ENCODE data around the gene THOP1.

The THOP1 gene

DNA sequence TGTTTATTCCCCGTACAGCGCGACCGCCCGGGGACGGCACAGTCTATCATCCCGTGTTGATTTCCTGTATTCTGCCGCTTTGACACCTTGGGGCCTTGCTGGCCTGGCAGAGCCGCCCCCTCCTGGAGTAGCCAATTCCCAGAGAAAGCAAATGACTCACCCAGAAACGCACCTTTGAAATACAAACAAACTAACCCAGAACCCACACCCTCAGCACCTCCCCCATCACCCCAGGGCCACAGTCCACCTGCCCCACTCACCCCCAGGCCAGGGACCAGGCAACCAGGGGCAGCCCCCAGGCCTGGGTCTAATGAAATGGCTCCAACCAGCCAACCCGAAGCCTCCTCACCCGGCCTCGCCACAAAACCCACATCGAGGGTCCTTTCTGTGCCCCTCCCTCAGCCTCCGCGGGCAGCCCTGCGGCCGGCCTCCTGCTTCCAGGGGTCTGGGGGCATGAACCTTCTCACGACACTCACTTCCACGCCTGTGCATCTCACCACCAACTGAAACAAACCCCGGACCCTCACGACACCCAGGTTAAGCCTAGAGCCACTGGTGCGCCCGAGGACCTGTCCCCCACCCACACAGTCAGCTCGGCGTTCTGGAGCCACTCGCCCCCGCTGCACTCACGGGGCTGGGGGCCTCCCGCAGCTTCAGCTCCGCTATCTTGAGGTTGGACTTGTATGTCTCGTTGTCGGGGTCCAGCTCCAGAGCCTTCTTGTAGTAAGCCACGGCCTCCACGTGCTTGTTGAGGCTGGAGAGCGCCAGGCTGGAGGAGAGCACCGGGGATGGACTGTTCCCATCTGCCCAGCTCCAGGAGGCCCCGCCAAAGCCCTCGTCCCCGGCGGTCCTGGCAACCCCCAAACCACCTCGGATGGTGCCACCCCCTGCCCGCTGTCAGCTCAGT, 23.2 kb upstream of the THOP1 start:
- in situ Hi-C loops (cut with MboI; ENCODE audit: low sequenced_read_pairs) = no loop called here

DNA sequence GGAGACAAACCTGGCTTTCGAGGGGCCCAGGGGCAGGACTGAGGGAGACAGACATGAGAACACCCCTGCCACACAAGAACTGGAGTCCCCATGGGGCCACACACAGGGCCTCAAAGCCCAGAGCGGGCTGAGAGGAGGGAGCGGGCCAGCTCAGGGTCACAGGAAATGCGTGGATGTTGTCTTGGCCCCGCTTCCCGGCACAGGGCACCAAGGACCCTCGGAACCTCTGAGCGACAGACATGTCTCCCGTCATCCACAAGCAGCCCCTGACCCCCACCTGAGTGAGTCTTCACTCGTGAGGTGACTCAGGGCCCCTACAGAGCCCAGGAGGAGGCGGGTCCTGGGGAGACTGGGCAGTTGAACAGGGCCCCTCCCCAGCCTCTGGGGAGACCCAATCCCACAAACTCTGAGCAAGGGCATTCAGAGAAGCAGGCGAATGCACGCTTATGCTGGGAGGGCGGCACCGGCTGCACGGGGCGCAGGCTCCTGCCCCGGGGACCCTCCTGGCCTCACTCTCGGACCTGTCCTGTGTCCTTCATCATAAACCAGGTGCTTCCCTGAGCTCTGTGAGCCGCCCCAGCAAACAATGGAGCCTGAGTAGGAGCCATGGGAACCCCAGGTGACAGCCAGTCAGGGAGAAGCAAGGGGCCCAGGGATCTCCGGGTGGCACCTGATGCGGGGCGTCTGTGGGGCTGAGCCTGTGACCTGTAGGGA, 22.4 kb upstream of the THOP1 start:
- in situ Hi-C loops (cut with MboI; ENCODE audit: low sequenced_read_pairs) = no loop called here

DNA sequence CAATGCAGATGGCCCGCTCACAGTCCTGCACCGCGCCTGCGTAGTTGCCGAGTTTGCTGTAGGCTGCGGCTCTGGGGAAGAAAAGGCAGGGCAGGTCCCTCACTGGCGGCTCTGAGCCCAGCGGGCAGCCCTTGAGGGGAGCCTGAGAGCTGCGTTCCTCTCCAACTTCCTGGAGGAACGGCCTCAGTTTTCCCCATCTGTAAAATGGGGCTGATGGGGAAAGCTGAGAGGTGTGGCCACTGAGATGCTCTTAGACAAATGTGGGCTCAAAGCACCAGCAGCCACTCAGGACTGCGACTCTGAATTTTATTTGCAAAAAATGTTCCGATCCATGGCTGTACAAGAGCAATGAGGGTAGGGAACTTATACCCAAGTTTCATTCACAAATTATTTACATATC, 21.6 kb upstream of the THOP1 start:
- in situ Hi-C loops (cut with MboI; ENCODE audit: low sequenced_read_pairs) = no loop called here

DNA sequence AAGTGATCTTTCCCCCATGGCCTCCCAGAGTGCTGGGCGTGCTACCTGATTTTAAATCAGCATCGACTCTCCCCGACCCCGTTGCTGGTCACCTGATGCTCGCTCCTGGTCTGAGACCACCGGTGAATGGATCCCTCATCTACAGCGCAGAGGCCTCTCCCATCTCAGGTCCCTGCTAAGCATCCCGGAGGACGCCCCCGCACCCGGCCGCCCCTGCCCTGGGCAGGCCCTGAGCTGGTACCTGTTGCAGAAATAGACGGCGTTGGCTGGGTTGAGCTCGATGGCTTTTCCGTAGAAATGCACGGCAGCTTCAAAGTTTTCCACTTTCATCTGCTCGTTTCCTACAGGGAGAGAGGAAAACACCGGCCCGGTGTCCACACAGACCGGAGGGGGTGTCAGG, 20.4 kb upstream of the THOP1 start:
- in situ Hi-C loops (cut with MboI; ENCODE audit: low sequenced_read_pairs) = no loop called here

DNA sequence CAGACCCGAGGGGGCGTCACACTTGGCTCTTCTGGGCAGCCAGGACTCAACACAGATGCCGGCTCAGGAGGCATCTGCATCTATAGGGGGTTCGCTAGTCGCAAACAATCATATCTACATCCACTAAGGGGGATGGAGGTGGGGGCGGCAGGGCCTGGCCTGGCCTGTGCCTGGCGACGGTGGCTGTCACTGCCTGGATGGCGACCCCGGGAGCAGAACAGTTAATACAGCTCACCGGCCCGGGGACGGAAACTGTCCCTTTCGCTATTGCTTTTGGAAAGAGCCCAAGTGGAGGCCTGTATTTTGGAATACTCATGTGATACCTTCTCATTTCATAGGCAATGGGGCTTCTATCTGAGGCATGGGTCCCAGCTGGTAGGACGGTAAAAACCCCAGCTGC, 19.9 kb upstream of the THOP1 start:
- in situ Hi-C loops (cut with MboI; ENCODE audit: low sequenced_read_pairs) = no loop called here

DNA sequence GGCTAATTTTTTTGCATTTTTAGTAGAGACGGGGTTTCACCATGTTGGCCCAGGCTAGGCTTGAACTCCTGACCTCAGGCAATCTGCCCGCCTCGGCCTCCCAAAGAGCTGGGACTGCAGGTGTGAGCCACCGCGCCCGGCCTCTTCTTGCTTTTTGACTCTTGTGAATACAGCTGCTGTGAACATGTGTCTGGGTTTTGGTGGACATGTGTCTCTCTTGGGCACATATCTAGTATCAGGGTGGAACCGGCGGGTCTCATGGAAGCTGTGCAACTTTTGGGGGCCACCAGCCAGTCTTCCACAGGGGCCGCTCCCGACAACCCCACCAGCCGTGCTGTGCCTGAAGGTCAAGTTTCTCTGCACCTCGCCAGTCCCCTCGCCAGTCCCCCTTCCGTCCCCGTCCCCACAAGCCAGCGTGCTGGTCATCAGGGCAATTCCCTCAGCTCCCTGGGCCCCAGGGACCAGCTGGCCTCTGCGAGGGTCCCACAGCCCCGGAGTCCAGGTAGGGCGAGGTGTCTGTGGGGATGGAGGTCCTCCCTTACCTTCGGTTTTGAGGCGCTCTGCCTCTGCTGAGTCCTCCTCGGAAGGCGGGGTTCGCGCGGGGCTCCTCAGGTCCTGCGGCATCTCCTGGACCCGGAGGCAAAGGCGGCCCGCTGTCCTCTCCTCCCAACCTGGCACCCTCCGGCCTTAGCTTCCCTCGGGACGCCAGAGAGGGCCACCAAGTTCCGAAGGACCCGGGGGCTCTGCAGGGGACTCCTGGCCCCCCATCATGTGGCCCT, 18.5 kb upstream of the THOP1 start:
- in situ Hi-C loops (cut with MboI; ENCODE audit: low sequenced_read_pairs) = no loop called here

DNA sequence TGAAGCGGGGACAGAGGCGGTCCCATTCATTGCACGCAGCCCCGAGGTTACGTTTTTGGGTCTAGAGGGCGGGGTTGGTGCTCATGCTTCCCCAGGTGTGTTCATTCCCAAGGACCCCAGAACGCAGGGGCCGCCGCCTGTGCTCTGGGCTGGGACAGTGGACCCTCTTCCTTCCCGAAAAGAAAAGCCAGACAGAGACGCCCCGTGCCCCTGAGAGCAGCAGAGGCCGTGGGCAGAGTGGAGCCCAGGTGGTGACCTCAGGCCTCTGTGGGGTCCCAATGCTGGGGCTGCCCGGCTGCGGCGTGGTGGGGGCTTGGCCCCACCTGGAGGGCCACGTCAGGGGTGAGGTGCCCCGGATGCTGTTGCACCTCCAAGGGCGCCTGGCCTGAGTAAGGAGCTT, 17.6 kb upstream of the THOP1 start:
- in situ Hi-C loops (cut with MboI; ENCODE audit: low sequenced_read_pairs) = no loop called here

DNA sequence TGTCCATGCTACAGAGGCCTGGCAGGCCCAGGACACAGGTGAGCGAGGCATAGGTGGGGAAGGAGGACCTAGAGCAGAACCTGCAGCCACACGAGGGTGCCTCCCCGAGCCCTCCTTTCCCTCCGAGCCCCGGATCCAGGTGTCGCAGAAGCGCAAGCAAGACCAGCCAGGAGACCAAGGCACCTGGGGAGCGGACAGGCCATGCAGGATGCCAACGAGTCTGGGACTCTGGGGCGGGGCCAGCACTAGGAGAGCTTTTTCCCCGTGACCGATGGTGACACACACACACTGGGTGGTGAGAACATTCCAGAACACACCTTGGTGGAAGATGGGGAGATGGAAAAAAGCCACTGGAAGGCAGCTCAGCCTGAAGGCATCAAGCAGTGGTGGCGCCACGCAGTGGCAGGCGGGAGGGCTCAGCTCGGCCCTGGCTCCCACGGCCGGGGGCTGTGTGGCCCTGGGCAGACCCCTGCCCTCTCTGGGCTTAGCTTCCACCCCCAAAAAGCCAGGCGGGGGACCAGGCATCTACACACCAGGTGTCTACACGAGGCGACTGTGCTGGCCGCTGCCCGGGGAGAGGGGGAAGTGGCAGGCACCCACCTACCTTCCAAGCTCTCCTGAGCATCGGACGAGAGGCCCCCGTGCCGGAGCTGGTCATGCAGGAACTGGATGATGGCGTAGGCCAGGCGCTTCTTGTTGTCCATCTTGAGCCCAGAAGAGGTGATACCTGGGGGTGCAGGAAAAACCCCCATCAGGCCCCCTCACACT, 16.8 kb upstream of the THOP1 start:
- in situ Hi-C loops (cut with MboI; ENCODE audit: low sequenced_read_pairs) = no loop called here

DNA sequence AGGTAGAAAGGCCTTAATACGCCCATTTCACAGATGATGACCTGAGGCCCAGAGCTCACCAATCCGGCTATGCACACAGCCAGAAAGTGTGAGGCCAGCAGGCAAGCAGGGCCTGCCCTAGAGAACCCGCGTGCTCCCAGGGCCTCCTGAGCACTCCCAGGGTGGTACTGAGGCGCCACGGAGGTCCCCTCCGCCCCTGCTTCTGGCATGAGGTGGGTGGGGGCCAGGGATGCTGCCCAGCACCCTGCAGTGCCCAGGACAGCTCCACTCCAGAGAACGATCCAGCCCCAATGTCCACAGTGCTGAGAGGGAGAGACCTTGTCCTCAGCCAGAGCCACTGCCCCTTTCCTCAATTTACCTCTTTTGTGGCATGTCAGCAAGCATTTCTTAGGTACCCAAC, 16.1 kb upstream of the THOP1 start:
- in situ Hi-C loops (cut with MboI; ENCODE audit: low sequenced_read_pairs) = no loop called here

DNA sequence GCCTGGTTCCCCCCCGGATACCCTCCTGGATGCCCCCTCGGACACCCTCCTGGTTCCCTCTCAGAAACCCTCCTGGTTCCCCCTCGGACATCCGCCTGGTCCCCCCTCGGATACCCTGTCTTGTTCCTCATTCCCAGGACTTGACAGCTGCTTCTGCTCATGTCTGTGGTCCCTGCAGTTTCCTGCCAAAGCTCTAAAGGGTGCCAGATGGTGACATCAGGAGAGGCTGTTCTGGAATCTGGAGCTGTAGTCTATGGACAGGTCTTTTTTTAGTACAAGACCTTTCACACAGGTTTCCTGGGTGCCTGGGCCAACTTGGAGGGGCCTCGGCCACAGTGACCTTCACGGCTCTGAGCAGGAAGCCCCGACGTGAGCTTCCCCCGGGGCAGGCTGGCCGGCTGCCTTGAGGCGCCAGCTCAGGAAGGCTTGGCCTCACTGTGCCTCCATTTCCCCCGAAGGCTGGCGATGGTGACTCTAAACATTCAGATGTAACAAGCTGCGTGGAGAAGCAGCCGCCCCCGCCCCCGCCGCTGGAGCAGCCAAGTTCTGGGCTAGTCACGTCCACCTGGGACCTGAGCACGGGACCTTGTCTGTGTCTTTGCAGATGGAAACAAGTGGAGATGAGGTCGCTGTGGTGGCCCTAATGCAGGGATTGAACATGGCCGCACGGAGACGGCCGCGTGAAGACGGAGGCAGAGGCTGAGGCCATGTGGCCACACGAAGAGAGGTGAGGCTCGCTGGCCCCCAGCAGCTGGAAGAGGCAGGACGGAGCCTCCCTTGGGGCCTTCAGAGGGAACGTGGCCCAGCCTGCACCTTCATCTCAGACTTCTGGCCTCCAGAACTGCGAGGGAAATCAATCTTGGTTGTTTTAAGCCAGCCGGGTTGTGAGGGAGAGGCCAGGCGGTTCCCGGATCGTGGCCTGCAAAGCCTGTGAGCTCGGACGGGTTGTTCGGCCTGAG, 15.0 kb upstream of the THOP1 start:
- in situ Hi-C loops (cut with MboI; ENCODE audit: low sequenced_read_pairs) = no loop called here

DNA sequence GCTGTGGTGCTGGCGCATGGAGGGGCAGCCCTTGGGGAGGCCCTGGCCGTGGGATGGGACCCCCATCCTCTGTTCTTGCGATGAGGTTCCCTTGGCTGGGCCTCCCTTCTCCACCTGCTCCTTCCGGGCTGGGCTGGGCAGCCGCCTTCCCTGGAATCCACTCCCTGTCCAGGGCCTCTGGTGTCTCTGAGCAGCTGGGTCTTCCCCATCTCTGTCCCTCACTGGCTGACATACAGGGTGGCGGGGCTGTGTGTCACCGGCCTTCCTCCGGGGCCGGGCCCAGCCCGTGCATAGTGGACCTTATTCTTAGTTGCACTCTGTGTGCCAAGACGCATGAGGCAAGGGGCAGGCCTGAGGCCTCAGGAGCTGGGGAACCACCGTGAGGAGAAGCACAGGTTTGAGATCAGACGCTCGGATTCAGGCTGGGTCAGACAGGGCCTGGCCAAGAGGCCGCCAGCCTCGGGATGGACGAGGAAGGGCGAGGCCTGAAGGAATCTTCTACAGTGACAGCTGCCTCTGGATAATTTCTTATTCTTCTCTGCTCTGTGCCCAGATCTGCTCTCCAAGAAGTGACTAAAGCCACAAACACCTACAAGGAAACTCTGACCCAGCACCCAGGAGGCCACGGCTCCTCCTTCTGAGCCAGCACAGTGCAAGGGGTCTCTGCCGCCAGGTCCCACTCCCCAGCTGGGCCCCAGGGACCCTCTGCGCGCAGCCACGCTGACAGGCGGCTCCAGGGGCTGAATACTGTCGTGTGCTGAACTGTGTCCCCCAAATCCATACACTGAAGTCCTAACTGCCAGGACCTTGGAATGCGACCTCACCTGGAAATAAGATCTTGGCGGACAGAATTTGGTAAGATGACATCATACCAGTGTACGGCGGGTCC, 13.3 kb upstream of the THOP1 start:
- in situ Hi-C loops (cut with MboI; ENCODE audit: low sequenced_read_pairs) = no loop called here

DNA sequence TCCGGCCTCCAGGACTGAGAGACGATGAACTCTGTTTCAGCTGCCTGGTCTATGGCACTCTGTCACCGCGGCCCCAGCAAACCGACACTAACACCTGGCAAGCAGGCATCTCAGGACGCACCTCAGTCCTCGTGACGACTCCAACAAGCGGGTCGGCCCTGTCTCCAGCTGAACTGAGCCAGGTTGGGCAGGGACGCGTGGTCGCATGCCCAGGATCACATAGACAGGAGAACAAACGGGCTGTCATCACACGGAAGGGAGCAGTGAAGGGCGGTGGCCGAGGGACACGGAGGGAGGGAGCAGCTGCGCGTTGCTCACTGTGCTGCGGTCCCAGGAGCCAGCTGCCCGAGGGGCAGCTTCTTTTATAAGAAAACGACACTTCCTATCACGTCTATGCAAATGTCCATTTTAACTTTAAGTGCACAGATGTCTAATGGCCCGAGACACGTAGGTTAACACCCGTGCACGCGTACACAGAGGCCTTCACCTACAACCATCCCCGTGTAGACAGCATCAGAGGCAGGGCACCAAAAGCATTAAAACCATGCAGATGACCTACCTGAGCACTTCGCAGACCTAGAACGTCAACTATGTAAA, 11.1 kb upstream of the THOP1 start:
- in situ Hi-C loops (cut with MboI; ENCODE audit: low sequenced_read_pairs) = no loop called here

DNA sequence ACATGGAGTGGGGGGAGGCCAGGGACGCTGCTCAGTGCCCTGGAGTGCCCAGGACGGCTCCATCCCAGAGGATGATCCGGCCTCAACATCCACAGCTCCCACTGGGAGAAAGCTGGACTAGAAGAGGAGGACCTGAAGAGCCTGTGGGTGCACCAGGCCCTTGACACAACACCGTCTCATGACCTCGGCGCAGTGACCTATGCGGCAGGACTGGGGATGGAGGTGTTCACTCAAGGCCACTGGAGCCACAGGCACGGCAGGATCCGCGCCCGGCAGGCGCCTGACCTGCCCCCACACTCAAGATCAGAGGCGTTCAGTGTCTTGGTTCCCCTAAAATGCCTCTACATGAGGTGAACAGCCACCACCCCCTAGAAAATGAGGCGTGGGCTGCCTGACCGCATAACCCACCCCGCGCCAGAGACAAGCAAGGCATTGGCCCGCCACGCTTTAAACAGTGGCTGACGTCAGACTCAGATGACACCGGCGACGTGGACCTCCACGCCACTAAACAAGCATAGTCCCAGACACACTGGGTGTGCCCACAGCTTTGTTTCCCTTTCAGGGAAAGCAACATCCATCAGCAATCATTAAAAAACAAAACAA, 10.2 kb upstream of the THOP1 start:
- in situ Hi-C loops (cut with MboI; ENCODE audit: low sequenced_read_pairs) = no loop called here

DNA sequence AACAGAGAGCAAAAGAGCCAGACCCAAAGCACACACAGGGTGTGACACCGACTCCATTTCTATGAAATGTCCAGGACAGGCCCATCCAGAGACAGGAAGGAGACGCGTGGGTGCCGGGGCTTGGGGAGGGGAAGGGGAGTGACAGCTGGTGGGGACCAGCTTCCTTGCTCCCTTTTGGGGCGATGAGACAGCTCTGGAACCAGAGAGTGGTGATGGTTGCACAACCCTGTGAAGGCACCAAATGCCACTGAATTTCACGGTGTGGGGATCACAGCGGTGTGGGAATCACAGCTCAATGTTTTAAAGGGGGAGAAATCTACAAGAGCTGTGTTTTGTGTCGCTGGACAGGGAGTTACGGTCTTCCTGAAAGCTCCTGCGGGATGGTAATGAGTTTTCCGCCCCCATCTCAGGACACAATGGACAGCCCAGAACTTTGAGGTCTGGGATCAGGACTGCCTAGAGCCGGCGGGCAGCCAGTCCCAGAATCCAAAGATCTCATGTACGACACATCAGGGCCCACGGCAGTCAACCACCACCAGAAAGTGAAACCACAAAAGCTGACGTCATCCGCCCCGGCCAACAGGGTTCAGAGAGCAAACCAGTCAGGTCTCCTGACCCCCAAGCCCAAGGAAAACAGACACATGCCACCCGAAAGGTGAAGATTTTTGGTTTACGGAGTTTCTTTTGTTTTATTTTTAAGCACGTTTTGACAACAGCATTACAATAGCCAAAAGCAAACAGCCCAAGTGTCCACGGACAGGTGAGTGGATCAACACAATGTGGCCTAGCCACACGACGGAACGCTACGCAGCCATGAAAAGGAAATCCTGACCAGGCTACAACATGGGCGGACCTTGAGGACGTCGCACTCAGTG, 9.5 kb upstream of the THOP1 start:
- in situ Hi-C loops (cut with MboI; ENCODE audit: low sequenced_read_pairs) = no loop called here

DNA sequence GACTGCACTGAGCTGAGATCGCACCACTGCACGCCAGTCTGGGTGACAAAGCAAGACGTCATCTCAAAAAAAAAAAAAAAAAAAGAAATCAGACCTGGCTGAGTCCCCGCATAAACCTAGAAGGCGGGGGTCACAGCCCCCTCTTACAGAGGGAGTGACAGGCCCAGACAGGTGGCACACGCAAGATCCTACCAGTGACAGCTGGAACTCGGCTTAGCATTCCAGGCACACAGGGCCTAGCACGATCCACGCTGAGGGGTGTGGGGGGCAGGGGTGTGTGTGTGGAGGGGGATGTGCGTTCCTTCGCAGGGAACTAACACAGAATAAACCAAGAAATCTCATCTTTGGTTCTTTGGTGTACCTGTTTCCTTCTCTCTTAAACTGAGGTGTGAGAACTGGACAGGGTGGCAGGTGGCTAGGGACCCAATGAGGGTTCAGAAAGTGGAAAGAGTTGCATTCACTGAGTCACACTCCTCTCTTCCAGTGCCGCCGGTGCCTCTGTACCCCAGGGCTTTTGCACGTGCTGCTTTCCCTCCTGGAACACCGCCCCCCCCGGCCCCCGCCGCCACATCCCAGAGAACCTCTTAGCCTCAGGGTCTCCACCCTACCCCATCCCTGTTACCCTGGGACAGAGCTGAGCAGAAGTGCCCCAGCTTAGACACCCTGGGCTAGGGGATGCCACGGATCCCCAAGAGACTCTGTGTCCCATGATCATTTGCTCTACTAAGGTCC, 7.2 kb upstream of the THOP1 start:
- in situ Hi-C loops (cut with MboI; ENCODE audit: low sequenced_read_pairs) = no loop called here

DNA sequence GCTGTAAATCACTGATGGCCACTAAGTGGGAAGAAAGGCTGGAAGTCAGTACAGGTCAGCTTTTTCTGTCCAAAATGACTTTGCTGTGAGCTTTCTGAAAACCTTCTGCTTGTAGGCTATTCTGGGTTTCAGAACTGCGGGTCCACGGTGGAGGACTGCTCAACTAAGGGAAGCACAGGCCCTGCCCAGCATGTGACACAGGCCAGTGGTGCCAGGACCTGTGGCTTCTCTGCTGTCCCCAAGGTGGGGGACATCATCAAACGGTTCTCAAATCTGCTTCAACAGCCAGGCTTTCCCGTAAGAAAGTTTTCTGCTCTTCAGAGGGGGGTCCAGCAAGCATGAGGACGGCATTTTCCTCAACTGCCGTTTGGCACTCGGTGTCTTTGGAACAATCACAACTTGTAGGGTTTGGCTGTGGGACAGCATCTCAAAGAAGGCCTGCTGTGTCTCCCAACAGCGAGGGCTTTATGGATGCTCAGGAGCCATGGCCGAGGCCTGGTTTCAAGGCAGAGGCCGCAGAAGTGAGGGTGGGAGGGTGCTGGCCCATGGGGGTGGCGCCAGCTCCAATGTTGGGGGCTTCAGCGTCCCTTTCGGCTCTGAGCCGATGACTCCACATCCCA, 6.1 kb upstream of the THOP1 start:
- in situ Hi-C loops (cut with MboI; ENCODE audit: low sequenced_read_pairs) = no loop called here

All from HL-60/S4 (cell line).